ENCODE measurements around the gene ATP9B. TPM values are rescaled to one million over a fixed set of nuclear protein-coding genes. Genes with fewer than 3 reads are reported as not detected.

ATP9B gene
- total RNA-seq, 1 experiment from 2014 or later: 25.5 TPM

DNA sequence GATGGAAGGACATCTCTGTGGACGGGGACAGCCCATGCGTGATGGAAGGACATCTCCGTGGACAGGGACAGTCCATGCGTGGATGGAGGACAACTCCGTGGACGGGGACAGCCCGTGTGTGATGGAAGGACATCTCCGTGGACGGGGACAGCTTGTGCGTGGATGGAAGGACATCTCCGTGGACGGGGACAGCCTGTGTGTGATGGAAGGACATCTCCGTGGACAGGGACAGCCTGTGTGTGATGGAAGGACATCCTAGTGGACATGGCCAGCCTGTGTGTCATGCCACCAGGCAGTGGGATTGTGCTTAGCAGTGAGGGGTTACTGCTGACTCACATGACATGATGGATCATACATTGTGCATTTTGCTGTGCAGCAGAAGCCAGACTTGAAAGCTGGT is 296.5 kb downstream of the ATP9B start:
- POLR2A ChIA-PET: no interaction called here
- H3K4me3 Mint-ChIP-seq (ENCODE audit: unreplicated experiment): no peak overlapping the region
- peaks cover 12% of the 10 kb centered on the region for H3K36me3 Mint-ChIP-seq (ENCODE audit: insufficient read depth, unreplicated experiment)
- no peak for DNase-seq (ENCODE audit: unreplicated experiment)
- CTCF ChIA-PET: no interaction called here
- no peak overlapping the region for H3K27ac Mint-ChIP-seq (ENCODE audit: low read depth, unreplicated experiment)
- intact Hi-C loops (cut with micrococcal nuclease): no loop called here
- TF ChIP-seq, protein P1, sequence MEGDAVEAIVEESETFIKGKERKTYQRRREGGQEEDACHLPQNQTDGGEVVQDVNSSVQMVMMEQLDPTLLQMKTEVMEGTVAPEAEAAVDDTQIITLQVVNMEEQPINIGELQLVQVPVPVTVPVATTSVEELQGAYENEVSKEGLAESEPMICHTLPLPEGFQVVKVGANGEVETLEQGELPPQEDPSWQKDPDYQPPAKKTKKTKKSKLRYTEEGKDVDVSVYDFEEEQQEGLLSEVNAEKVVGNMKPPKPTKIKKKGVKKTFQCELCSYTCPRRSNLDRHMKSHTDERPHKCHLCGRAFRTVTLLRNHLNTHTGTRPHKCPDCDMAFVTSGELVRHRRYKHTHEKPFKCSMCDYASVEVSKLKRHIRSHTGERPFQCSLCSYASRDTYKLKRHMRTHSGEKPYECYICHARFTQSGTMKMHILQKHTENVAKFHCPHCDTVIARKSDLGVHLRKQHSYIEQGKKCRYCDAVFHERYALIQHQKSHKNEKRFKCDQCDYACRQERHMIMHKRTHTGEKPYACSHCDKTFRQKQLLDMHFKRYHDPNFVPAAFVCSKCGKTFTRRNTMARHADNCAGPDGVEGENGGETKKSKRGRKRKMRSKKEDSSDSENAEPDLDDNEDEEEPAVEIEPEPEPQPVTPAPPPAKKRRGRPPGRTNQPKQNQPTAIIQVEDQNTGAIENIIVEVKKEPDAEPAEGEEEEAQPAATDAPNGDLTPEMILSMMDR (IDR thresholded peaks at IDR 0.05; ENCODE audit: unreplicated experiment): no peak
- no TSS peak for BruUV-seq (replicated peaks)
- no peaks in the 10 kb centered on the region for H3K4me1 Mint-ChIP-seq (ENCODE audit: insufficient read depth, unreplicated experiment)
- H3K27me3 Mint-ChIP-seq (ENCODE audit: insufficient read depth, unreplicated experiment): no peaks in the 10 kb centered on the region
- H3K9me3 Mint-ChIP-seq (ENCODE audit: unreplicated experiment): no peaks in the 10 kb centered on the region

DNA sequence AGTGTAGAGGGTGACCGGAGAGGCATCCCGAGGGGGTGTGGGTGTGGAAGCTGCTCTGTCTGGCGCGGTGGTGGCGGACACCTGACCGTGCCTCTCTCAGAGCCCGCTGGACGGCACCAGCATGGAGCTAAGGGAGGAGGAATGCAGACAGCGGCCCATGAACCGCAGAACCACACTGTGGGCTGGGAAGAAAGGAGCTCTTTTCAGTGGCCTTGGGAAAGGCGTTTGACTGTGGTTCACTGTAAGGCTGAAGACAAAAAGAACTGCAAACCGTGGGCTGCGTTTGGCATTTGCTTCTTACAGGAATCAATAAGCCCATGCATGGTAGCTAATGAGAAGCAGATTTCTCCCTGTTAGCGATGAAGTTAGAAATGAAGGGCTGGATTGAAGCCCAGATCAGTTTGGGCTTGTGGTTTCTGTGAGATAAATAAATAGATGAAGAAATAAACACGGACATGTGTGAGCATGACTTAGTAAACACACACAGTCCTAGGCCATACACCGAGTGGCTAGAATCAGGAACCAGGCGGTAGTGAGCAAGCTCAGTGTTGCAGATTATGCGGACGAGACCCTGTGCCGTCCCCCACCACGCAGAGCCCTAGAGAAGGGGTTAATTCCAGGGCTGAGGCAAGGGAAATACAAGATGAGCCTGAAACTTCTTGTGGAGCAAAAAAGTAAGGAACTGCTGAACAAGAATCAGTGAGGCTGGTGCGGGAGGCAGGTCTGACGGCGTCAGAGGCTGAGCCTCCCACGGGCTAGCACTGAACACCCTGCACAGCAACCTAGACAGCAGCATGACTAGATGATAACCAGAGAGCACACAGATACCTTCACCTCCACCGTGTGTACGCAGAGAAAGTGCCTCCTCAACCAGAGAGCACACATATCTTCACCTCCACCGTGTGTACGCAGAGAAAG is 297.2 kb downstream of the ATP9B start:
- BruUV-seq (replicated peaks): no TSS peak
- Mint-ChIP-seq H3K4me1 (ENCODE audit: insufficient read depth, unreplicated experiment) (no peaks in the 10 kb centered on the region), H3K36me3 (ENCODE audit: insufficient read depth, unreplicated experiment) (peaks cover 14% of the 10 kb centered on the region), H3K27me3 (ENCODE audit: insufficient read depth, unreplicated experiment) (no peaks in the 10 kb centered on the region), H3K27ac (ENCODE audit: low read depth, unreplicated experiment) (no peak overlapping the region), H3K4me3 (ENCODE audit: unreplicated experiment) (no peak overlapping the region), H3K9me3 (ENCODE audit: unreplicated experiment) (no peaks in the 10 kb centered on the region)
- TF ChIP-seq, protein P1 (IDR thresholded peaks at IDR 0.05; ENCODE audit: unreplicated experiment): no peak
- POLR2A ChIA-PET: no interaction called here
- intact Hi-C loops (cut with micrococcal nuclease): no loop called here
- CTCF ChIA-PET: no interaction called here
- no peak for DNase-seq (ENCODE audit: unreplicated experiment)

DNA sequence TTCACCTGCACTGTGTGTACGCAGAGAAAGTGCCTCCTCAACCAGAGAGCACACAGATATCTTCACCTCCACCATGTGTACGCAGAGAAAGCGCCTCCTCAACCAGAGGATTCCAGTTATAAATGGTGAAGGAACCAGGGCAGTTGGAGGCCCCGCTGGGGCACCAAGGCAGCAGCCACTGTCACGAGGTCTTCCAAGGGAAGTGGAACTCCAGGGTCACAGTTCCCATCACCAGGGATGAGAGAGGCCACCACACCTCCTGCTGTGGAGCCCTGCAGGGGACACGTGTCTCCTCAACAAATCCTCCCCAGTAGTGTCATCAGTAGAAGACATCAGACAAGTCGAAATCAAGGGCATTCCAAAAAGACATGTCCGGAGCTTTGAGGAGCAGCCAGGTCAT is 298.3 kb downstream of the ATP9B start:
- Mint-ChIP-seq H3K4me3 (ENCODE audit: unreplicated experiment) (no peak overlapping the region), H3K9me3 (ENCODE audit: unreplicated experiment) (no peaks in the 10 kb centered on the region), H3K36me3 (ENCODE audit: insufficient read depth, unreplicated experiment) (peaks cover 9% of the 10 kb centered on the region), H3K4me1 (ENCODE audit: insufficient read depth, unreplicated experiment) (no peaks in the 10 kb centered on the region), H3K27ac (ENCODE audit: low read depth, unreplicated experiment) (no peak overlapping the region), H3K27me3 (ENCODE audit: insufficient read depth, unreplicated experiment) (no peaks in the 10 kb centered on the region)
- ChIA-PET POLR2A (no interaction called here), CTCF (interaction anchor here (1.4 kb wide), 1 partner anchor 11 kb away, joined by 3 read pairs; no protein-coding TSS in a partner anchor)
- DNase-seq (ENCODE audit: unreplicated experiment): no peak
- intact Hi-C loops (cut with micrococcal nuclease): no loop called here
- no TSS peak for BruUV-seq (replicated peaks)
- TF ChIP-seq, protein P1 (IDR thresholded peaks at IDR 0.05; ENCODE audit: unreplicated experiment): no peak

DNA sequence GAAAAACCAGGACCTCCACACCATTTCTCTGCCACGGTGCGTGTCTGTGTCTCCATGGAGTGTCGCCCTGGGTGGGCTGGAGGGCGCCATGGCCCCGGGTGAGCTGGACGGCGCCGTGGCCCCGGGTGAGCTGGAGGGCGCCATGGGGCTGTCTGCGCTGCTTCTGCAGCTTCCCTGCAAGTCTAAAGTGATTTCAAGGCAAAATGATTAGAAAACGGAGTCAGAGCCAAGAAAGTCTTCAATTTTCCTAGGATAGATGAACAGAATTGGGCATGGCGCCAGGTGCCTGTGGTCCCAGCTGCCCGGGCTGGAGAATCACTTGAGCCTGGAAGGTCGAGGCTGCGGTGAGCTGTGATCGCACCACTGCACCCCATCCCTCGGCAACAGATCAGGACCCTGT is 298.8 kb downstream of the ATP9B start:
- H3K4me3 Mint-ChIP-seq (ENCODE audit: unreplicated experiment): no peak overlapping the region
- no TSS peak for BruUV-seq (replicated peaks)
- no peaks in the 10 kb centered on the region for H3K4me1 Mint-ChIP-seq (ENCODE audit: insufficient read depth, unreplicated experiment)
- TF ChIP-seq, protein P1 (IDR thresholded peaks at IDR 0.05; ENCODE audit: unreplicated experiment): no peak
- peaks cover 9% of the 10 kb centered on the region for H3K36me3 Mint-ChIP-seq (ENCODE audit: insufficient read depth, unreplicated experiment)
- DNase-seq (ENCODE audit: unreplicated experiment): no peak
- H3K27ac Mint-ChIP-seq (ENCODE audit: low read depth, unreplicated experiment): no peak overlapping the region
- ChIA-PET CTCF (interaction anchor here (1.4 kb wide), 1 partner anchor 11 kb away, joined by 3 read pairs; no protein-coding TSS in a partner anchor), POLR2A (no interaction called here)
- intact Hi-C loops (cut with micrococcal nuclease): no loop called here
- H3K9me3 Mint-ChIP-seq (ENCODE audit: unreplicated experiment): no peaks in the 10 kb centered on the region
- no peaks in the 10 kb centered on the region for H3K27me3 Mint-ChIP-seq (ENCODE audit: insufficient read depth, unreplicated experiment)
